Activated gamma-delta T cell (primary cell): ENCODE results near the gene MMP17.

Source experiments
- DNase-seq: peaks from one replicate; lab custom pipeline; 2025; lab: John Stamatoyannopoulos, UW
- total RNA-seq, 2 donors: gene quantifications; one replicate each; lab custom pipeline; 2026; lab: John Stamatoyannopoulos, UW

The MMP17 gene
- total RNA-seq: 0 to 0.31 reads per million in 2 donors

GRCh38 chr12:131827961-131828534, at the start of gene MMP17:
Gene MMP17 (plus strand): TSS chr12:131828393. CDS start chr12:131828495, 102 bp downstream.
- no peak for DNase-seq

- no peak for DNase-seq
Measured at GRCh38 chr12:131779027-131779426, 49.2 kb upstream of the MMP17 start.

GRCh38 chr12:131782061-131782460, 46.1 kb upstream of the MMP17 start:
- no peak for DNase-seq

GRCh38 chr12:131783915-131784541, 44.2 kb upstream of the MMP17 start:
- no peak for DNase-seq

GRCh38 chr12:131784909-131785762, 43.1 kb upstream of the MMP17 start:
- DNase-seq: no peak

- no peak for DNase-seq
Measured at GRCh38 chr12:131785763-131786330, 42.3 kb upstream of the MMP17 start.

GRCh38 chr12:131786331-131786730, 41.9 kb upstream of the MMP17 start:
- no peak for DNase-seq

- no peak for DNase-seq
Measured at GRCh38 chr12:131787143-131787660, 41.0 kb upstream of the MMP17 start.

- DNase-seq: no peak
Measured at GRCh38 chr12:131788070-131788469, 40.1 kb upstream of the MMP17 start.

GRCh38 chr12:131789638-131790037, 38.6 kb upstream of the MMP17 start:
- DNase-seq: no peak

- no peak for DNase-seq
Measured at GRCh38 chr12:131793243-131794022, 34.8 kb upstream of the MMP17 start.

- DNase-seq: no peak
Measured at GRCh38 chr12:131794061-131794460, 34.1 kb upstream of the MMP17 start.

- DNase-seq: no peak
Measured at GRCh38 chr12:131794573-131794972, 33.6 kb upstream of the MMP17 start.

GRCh38 chr12:131795064-131795463, 33.1 kb upstream of the MMP17 start:
- DNase-seq: no peak

GRCh38 chr12:131795690-131796410, 32.3 kb upstream of the MMP17 start:
- no peak for DNase-seq

GRCh38 chr12:131796411-131796736, 31.8 kb upstream of the MMP17 start:
- no peak for DNase-seq

- DNase-seq: no peak
Measured at GRCh38 chr12:131796754-131797587, 31.2 kb upstream of the MMP17 start.

- DNase-seq: no peak
Measured at GRCh38 chr12:131797588-131797934, 30.6 kb upstream of the MMP17 start.

GRCh38 chr12:131799195-131799594, 29.0 kb upstream of the MMP17 start:
- DNase-seq: no peak
